NCI-H2227 (cell line): ENCODE results near the gene UST.
"Not testable (repeated sequence)": the region's sequence is repeated elsewhere in the genome, so short reads cannot be mapped to it uniquely, and the experiment has no call there.

Experiments
- DNase-seq: peaks from one replicate; lab custom pipeline; 2025; ENCODE audit not compliant: unreplicated experiment; lab: John Stamatoyannopoulos, UW

UST gene

DNA sequence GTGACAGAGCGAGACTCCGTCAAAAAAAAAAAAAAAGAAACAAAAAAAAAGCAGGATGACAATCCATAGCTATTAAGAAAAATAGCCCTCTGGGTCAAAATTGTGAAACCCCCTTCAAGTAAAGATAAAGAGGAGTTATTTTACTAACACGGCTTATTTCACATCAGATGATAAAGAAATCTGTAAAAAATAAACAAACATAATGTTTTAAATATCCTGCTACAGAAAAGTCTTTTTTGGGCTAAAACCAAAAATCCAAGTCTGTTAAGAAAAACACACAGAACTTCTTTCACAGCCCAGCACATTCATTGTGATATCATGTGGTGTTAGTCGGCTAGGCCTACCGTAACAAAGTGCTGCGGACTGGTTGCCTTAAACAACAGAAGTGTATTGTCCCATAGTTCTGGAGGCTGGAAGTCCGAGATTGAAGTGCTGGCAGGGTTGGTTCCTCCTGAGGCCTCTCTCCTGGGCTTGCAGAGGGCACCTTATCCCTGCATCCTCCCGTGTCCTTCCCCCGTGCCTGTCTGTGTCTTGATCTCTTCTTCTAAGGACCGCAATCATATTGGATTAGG is 331.5 kb downstream of the UST start:
- DNase-seq, result no peak

DNA sequence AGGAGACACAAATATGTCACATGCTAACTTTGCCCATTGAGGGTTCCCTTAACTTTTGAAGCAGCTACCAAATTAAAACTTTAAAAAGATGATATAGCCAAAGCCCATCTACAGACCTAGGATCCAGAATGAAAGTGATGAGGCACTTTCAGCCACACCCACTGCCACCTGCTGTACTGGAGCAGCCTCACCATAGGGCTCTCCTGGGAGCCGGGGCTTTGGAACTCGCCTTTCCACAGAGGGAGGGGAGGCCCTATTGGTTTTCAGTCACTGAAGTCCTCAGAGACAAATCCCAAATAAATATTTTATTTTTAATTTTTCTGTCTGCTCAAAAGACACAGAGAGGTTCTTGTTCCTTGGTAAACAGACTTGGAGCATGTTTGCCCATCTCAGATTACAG is 332.6 kb downstream of the UST start:
- no peak for DNase-seq

DNA sequence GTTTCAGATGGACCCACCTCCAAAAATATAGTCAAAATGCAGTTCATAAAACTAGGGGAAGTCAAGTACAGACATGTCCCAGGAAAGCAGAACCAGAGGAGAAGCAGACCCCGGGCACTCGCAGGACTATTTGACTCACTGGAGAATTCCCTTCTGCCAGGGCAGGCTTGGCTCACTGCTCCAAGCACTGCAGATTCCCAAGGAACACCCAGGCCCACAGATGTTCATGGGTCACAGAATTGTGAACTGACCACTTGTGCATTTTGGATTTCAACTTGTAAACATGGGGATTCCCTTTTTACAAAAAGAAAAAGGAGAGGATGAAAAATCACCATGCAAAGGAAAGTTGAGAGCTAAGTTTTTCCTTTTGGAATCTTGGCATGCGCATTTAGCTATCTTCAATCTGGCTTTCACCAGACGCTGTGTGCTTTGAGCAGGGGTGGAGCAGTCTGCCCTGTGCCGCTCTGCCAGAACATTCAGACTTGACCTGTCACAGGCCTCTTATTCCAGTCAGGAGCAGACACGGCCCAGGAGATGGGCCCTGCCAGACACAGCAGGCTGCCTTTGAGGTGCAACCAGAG is 333.2 kb downstream of the UST start:
- no peak for DNase-seq

DNA sequence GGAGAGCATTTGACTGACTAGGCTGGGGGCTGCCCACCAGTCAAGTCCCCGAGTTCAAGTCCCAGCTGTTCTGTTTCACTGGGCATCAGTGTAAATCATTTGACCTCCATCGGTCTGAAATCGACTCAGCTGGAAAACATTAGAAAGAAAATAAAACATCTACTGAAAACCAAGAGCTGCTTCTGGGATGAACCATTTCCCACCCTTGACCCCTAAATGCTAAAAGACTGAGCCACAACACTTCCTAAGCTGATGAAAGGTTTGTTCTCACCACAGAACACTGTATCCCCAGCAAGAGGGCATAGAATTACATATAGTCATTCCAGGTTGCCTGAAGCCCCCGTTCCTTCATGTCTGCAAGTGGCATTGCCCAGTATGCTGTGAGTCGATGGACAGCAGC is 333.7 kb downstream of the UST start:
- DNase-seq, result no peak

DNA sequence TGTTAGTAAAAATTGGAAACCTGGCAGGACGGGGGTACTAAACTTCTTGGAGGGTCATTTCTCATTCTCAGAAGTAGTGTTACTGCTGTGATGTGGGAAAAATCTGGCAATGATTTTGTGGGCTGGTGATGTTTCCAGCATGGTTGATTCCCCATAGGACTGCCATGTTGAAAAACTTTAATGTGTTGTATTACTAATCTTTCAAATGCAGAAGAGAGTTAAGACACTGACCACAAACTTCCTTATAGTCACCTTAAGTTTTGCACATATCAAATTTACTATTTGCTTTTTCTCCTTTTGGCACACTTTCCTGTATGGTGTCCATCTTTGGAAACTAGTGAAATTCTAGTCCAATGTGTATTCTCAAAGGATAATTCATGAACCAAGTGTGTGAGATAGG is 334.5 kb downstream of the UST start:
- DNase-seq, result no peak

DNA sequence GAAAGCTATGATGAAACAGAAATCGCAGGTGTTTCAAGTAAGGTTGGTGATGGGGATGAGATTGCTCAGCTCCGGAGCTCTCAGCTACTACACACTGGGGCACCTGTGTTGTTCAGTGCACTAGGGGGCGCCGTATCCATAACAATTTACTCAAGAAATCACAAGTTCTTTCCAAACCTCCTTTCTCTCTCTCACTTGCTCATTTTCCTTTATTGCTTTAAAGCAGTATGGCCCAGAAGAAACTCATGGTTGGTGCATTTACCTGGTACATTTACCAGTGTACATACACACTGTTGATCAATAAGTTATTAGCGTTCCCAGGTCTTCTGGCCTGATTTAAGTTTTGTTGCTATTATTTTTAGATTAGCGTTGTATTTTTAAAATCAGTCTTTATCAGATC is 335.5 kb downstream of the UST start:
- peak; percentile 65 for DNase-seq

DNA sequence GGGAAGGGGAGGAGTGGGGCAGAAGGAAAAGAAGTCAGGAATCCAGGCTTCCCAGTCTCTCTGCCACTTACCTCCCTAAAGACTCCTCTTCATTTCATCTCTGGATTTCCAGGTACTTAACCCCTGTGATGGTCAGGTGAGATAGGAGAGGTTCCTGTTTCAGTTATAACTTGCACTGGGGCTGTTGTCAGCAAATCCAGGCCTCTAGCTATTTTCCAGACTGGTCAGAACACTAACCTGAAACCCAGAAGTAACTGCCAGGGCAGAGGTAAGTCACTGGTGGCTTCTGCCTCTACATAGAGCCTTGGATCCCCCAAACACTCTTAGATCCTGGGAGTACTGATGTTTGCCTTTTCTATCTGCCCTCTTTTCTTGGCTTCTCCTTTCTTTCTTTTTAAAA is 337.2 kb downstream of the UST start:
- no peak for DNase-seq

DNA sequence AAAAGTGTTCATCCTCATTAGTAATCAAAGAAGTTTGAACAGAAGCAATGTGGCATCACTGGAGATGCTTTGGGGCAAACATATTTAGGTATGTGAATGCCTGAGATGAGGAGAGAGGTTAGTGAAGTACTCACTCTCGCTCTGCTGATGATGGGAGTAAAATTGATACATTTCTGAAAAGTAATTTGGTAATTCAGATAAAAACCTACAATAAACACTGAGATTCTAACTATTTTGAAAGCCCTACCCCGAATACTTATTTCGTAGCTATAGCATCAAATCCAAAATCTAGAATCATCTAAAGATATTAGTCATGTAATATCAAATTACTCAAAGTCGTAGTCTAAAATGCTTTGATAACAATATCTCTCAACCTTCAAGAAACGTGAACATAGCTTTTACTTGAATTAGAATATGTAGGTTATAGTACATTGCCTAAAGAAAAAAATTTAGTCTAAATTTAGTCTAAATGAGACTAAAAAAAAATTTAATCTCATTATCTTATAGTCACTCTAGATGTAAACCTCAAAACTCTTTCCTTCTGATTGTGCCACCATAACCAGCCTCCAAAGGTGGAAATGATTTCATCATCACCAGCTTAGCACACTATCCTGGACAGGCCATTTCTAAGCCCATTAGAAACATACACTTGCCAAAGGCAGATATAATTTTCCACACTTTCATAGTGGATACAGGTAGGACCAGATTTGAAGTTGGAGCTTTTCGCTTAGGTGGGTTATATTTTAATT is 338.2 kb downstream of the UST start:
- DNase-seq, result no peak

DNA sequence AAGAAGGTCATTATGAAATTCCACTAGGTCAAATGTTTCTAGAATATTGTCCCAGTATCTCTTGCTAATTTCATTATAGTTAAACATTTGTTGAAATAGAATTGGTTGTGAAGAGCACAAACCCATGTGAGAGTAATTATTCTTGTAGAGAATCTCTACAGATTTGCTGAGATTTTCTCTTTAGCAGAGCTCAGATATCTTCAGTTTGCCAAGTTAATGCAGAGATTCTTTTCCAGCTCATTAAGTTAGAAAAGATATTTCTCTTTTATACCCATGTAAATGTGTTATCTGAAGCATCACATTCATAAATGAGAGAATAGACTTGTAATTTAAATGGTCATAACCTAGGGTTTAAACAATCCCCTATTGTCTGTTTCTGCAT is 338.7 kb downstream of the UST start:
- DNase-seq, result no peak

DNA sequence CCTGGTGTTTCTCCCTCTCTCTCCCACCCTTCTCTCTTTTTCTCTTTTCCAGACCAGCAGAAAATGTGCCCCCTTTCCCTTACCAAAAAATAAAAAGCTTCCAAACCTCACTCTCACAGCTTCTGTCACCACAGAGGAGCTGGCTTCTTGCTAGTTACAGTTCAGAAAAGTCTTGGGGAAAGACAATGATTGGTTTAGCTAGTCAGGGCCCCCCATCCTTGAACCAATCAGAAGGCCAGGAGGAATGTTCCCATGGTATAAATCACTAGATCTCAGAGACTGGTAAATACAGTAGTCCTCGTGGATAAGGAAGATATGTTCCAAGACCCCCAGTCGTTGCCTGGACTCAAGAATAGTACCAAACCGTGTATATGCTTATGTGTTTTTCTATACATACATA is 339.5 kb downstream of the UST start:
- DNase-seq, result no peak

DNA sequence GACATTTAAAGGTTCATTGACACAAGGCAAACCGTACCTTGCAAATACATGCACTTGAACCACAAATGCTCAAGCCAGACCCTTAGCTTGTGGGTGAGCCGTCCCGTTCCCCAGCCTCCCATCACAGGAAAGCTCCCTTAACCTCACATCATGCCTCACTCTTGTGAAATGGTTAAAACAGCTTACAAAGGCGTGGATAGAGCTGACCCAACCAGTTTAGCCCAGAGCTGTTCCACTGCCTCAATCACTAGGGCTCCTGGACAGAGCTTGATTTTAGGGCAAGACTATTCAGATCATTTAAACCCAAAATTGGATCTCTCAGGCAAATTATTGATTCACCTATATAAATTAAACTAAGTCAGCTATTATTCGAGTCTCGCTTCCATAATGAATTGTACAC is 341.1 kb downstream of the UST start:
- DNase-seq, result no peak

DNA sequence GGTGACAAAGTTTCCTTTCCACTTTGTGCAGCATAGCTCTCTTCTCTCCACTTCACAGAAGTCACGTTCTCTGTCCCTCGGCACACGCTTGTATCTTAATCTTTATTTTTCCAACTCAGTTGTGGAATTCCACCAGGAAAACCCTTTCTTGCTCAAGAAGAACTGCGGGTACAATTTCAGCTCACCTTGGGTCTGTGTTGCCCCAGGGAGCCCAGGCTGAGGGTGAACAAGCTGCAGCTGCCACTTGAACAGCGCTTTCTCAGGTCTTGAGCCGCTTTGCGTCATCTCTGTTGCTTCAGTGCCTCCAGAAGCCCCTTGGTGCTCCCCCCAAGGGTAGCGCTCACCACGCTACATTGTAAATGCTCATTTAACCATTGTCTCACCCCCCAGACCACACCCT is 341.5 kb downstream of the UST start:
- DNase-seq, result no peak

DNA sequence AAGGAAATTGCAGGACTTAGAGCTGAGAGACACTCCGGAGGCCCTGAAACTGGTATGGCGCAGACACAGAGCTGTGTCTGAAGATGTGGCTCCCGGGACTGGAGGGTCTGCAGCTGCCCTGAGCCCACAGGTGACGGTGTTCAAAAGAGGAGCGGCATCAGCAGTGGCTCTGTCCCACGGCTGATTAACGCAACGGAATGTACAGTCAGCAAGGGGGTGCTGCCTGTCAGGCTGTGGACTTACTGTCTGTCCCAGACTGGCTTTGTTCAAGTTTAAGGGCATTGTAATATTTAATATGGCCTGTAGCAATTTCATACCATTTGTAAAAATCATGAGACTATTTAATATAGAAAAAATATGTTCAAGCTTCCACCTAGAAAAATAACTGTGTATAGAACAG is 342.7 kb downstream of the UST start:
- DNase-seq, result no peak

DNA sequence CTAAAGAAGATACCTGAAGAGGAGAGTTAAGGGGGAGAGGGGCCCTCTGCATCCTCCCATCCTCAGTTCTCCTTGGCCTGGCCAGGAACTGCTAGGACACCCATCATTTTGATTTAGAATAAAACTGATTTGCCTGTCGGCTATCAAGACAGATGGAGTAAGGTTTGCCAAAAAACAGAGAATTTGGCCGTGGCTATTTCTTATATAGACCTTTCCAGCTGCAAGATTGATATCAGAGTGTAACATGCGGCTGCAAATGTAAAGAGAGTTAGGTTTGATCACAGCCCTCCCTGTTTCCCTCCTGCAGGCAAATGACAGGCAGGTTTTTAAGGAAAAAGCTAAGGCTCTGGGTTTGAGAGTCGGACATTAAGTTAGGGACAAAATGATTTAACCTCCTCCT is 344.1 kb downstream of the UST start:
- no peak for DNase-seq

DNA sequence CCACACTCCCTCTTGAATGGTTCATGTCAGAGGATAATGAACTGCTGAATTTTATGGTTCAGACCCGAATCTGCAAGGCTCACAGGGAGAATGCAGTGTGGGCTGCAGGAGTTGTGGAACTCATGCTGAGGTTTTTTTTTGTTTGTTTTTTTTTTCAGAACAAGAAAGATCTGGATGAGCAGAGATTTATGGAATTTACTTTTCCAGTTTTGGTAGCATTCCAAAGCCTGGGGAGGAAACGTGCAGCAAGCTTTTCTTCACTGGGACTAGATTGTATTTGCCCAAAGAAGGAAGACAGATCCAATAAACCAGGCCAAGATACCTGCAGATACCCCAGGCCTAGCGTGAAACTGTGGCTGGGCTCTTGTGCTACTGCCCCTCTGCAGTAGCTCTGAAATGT is 346.8 kb downstream of the UST start:
- no peak for DNase-seq

DNA sequence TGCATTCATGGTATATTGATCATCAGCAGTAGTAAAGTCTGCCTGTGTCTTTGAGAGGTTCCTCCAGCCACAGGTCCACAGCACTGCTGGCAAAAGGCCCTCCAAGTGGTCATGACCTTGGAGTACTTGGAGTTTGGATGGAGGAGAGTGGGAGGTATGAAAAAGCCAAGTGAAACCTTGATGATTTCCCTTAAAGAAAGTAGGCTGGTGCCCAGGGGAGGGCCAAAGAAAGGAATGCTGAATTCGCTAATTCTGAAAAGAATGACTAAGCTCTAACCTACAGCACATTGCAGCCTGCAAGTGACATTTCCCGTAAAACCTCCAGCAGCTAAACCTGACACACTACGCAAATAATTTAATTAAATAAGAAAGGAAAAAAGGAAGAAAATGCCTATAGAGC is 347.3 kb downstream of the UST start:
- DNase-seq, result no peak

DNA sequence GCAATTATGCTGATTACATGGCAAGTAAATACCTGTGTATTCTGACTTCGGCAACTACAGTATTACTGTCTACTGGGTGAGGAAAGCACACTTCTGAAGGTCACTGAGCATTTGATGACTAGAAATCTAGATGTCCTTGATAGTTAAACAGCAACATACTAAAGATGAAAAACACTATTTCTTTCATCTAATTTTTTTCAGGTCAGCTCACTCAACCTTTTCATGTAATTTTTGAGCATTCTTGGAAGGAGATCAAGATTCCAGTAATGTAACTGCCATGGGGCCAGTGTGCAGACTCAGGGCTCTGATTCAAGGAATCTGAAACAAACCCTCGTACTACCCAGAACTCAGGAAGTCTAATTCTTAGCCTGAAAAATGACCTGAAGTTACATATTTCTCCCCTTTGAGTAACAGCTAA is 348.1 kb downstream of the UST start:
- DNase-seq, result peak; percentile 52

DNA sequence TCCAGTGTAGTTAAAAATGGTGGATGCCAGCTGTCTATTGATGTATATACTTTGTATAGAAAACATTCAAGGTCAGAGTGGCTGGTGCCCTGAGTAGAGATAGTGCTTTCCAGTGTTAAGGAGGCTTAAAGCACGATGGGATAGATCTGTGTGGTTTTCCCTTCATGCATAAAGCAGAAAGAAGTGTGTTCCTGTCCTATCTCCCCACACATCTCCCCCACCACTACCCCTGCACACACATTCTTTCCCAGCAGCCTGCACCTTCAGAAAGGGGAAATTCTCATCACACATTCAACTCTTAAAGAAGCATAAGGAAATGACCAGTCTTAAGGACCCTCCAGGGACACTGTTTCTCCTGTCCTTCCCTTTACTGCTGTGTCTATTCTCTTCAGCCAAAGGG is 349.0 kb downstream of the UST start:
- DNase-seq, result no peak

DNA sequence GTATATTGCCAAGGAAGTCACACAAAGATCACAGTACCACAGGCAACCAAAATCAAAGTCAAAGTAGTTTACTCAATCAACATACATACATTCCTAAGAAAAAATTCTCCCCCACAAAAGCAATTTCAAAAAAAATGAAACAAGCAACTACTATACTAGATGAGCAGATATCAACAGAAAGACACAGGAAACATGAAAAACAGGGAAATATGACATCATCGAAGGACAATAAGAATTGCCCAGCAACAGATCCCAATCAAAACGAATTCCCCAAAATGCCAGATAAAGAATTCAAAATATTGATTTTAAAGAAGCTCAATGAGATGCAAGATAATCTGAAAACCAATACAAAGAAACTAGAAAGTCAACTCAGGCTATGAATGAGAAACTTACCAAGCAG is 351.0 kb downstream of the UST start:
- no peak for DNase-seq

DNA sequence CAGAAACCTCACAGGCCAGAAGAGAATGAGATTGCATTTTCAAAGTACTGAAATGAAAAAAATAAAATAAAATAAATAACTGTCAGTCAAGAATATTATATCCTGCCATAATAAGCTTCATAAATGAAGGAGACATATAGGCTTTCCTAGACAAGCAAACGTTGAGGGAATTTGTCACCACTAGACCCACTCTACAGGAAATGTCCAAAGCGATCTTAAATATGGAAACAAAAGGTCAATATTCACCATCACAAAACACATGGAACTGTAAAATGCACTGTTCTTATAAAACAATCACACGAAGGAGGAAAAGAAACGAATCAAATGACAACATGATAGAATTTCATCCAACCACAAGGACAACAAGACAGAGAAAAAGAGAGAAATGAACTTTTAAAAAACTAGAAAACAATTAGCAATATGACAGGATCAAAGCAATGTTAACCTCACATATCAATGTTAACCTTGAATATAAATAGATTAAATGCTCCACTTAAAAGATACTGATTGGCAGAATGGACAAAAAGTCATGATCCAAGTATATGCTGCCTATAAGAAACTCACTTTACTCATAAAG is 352.0 kb downstream of the UST start:
- no peak for DNase-seq

DNA sequence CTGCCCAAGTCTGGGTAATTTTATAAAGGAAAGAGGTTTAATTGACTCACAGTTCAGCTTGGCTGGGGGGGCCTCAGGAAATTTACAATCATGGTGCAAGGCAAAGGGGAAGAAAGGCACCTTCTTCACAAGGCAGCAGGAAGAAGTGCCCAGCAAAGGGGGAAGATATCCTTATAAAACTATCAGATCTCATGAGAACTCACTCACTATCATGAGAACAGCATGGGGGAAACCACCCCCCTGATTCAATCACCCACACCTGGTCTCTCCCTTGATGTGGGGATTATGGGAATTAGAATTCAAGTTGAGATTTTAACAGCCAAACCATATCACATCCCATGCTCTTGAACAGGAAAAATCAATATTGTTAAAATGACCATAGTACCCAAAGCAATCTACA is 355.5 kb downstream of the UST start:
- no peak for DNase-seq

DNA sequence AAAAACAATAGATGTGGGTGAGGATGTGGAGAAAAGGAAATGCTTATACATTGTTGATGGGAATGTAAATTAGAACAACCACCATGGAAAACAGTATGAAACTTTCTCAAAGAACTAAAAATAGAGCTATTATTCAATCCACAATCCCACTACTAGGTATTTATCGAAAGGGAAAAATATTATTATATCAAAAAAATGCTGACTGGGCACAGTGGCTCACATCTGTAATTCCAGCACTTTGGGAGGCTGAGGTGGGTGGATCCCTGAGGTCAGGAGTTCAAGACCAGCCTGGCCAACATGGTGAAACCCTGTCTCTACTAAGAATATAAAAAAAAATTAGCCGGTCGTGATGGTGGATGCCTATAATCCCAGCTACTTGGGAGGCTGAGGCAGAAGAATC is 357.1 kb downstream of the UST start:
- not testable (repeated sequence) for DNase-seq

DNA sequence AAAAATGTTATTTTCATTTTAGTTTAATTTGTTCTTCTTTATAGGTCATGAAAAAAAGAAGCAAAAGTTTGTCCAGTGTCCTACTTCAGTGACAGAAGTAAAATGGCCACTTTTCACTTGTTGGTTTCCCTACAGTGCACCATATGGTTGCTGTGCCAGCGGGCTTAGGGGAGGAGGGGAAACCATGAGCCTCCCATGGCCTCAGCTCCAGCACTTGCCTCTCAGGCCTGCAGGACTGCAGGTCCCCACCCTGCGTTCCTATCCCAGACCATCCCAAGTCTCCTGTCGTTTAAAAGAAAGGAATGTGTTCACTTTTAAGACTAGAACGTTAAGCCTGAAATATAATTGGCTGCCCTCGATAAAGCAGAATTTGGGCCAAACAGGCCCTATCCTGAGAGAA is 360.7 kb downstream of the UST start:
- DNase-seq, result no peak
